Spinal cord (tissue), 10 donors: Measurements from ENCODE around the gene MRAP. TPM values are rescaled to one million over a fixed set of nuclear protein-coding genes. Genes with fewer than 3 reads are reported as not detected.
"Not testable (repeated sequence)": the region's sequence is repeated elsewhere in the genome, so short reads cannot be mapped to it uniquely, and the experiment has no call there.

Experiments
- DNase-seq, 6 donors: peaks; one replicate each; pipeline versions ENCODE4 v3.0.0 to v3.0.0-alpha.2; 2013 to 2015; ENCODE audit warnings: low spot score in 6 of 6, low read depth in 4 of 6
- H3K27ac ChIP-seq: one replicate; pipeline ENCODE4 v1.5.1; 2013; ENCODE audit warnings: low read depth, low read length, control low read depth
- H3K27me3 ChIP-seq: one replicate; pipeline ENCODE4 v1.6.1; 2013; ENCODE audit warnings: low read length; ENCODE audit not compliant: control insufficient read depth, insufficient read depth
- H3K36me3 ChIP-seq: one replicate; pipeline ENCODE4 v1.6.1; 2013; ENCODE audit warnings: low read length; ENCODE audit not compliant: control insufficient read depth, insufficient read depth
- H3K4me1 ChIP-seq: one replicate; pipeline ENCODE4 v1.6.1; 2013; ENCODE audit warnings: low read length; ENCODE audit not compliant: control insufficient read depth, insufficient read depth
- H3K4me3 ChIP-seq: one replicate; pipeline ENCODE4 v1.5.1; 2013; ENCODE audit warnings: low read depth, low read length, control low read depth
- H3K9me3 ChIP-seq: one replicate; pipeline ENCODE4 v1.6.1; 2013; ENCODE audit warnings: low read length; ENCODE audit not compliant: control insufficient read depth, insufficient read depth
- WGBS: methylation state at CpG from one replicate; pipeline ENCODE4 v1.1.5; 2013; ENCODE audit warnings: missing lambda C conversion rate; ENCODE audit not compliant: insufficient coverage; 5-methylcytosine and 5-hydroxymethylcytosine counted together
- long read RNA-seq, 4 donors: transcript quantifications; one replicate each; lab custom pipeline, GENCODE V29; 2026
- polyA plus RNA-seq, 2 donors: library from polyadenylated mRNA; unstranded; fragments of 120-200 nt; gene quantifications; one replicate each; pipeline ENCODE4 v1.2.1, GENCODE V29; 2013; ENCODE audit not compliant: insufficient read length in 2 of 2
- total RNA-seq, 2 donors: library from RNA; depleted of rRNA in 1 of 2; stranded (reverse); fragments of 120-200 nt in 1 of 2; fragments of >200 nt in 1 of 2; gene quantifications; one replicate each; pipeline versions ENCODE4 v1.2.3 to v1.2.4, GENCODE V29; 2013 to 2014
- donor health status: healthy.

MRAP gene
- 1 to 10 TPM in 1 of 2 donors, not detected in 1; 1.4 TPM for total RNA-seq
- polyA plus RNA-seq, result 1 to 10 TPM in 1 of 2 donors, not detected in 1; 2.3 TPM
- long read RNA-seq, donor 1, partial matches to known transcripts, result 0 of 2 reads
- long read RNA-seq, donor 1, other reads (novel, unspliced or antisense), result 0 of 2 reads
- long read RNA-seq, donor 2, result 0 reads
- long read RNA-seq, donor 3, partial matches to known transcripts, result 0 of 19 reads
- long read RNA-seq, donor 3, other reads (novel, unspliced or antisense), result 19 of 19 reads
- long read RNA-seq, donor 4, result 0 reads

- DNase-seq, result no peak
- no peak within 1 kb of the TSS for H3K27ac ChIP-seq
- peaks cover 9% of the 10 kb centered on the region for H3K36me3 ChIP-seq
- no peaks in the 10 kb centered on the region for H3K4me1 ChIP-seq
- H3K9me3 ChIP-seq, result no peaks in the 10 kb centered on the region
- H3K27me3 ChIP-seq, result no peaks in the 10 kb centered on the region
- H3K4me3 ChIP-seq, result no peak within 1 kb of the TSS
- WGBS, result 80% methylated on average over 12 of the region's 14 CpGs
These were observed at the start of gene MRAP for GRCh38 chr21:32298658-32299081. TSS of gene MRAP (plus strand) at chr21:32298855. CDS start at chr21:32298972, 117 bp downstream.

GRCh38 chr21:32249511-32250280, 49.0 kb upstream of the MRAP start:
- WGBS, result 76% methylated on average over 4 of the region's 15 CpGs
- Histone ChIP-seq H3K9me3 (no peaks in the 10 kb centered on the region), H3K4me1 (peaks cover 5% of the 10 kb centered on the region), H3K36me3 (no peaks in the 10 kb centered on the region), H3K4me3 (no peak overlapping the region), H3K27me3 (peaks cover 3% of the 10 kb centered on the region), H3K27ac (peak overlapping the region; percentile 12)
- DNase-seq, result no peak

GRCh38 chr21:32252136-32252535, 46.5 kb upstream of the MRAP start:
- Histone ChIP-seq H3K27me3 (peaks cover 3% of the 10 kb centered on the region), H3K27ac (no peak overlapping the region), H3K9me3 (no peaks in the 10 kb centered on the region), H3K36me3 (no peaks in the 10 kb centered on the region), H3K4me1 (peaks cover 16% of the 10 kb centered on the region), H3K4me3 (no peak overlapping the region)
- DNase-seq, result no peak

- Histone ChIP-seq H3K27me3 (peaks cover 3% of the 10 kb centered on the region), H3K4me3 (no peak overlapping the region), H3K9me3 (no peaks in the 10 kb centered on the region), H3K36me3 (no peaks in the 10 kb centered on the region), H3K27ac (no peak overlapping the region), H3K4me1 (peaks cover 20% of the 10 kb centered on the region)
- no peak for DNase-seq
- 88% methylated on average over 4 of the region's 7 CpGs for WGBS
These were observed 45.4 kb upstream of the MRAP start for GRCh38 chr21:32253215-32253641.

GRCh38 chr21:32256251-32256650, 42.4 kb upstream of the MRAP start:
- Histone ChIP-seq H3K4me3 (no peak overlapping the region), H3K36me3 (no peaks in the 10 kb centered on the region), H3K4me1 (peaks cover 16% of the 10 kb centered on the region), H3K27ac (peak overlapping the region; percentile 65), H3K9me3 (no peaks in the 10 kb centered on the region), H3K27me3 (no peaks in the 10 kb centered on the region)
- WGBS, result 17% methylated on average over 5 of the region's 12 CpGs
- DNase-seq, result peak in 2 of 6 donors; percentile 34 to 63

GRCh38 chr21:32256873-32257620, 41.6 kb upstream of the MRAP start:
- H3K36me3 ChIP-seq, result no peaks in the 10 kb centered on the region
- peak; percentile 82 to 96 (median 86) for DNase-seq
- no peaks in the 10 kb centered on the region for H3K27me3 ChIP-seq
- H3K9me3 ChIP-seq, result no peaks in the 10 kb centered on the region
- H3K4me3 ChIP-seq, result no peak overlapping the region
- H3K4me1 ChIP-seq, result peaks cover 16% of the 10 kb centered on the region
- WGBS, result 19% methylated on average over 6 of the region's 9 CpGs
- H3K27ac ChIP-seq, result peak overlapping the region; percentile 65

GRCh38 chr21:32257962-32258785, 40.5 kb upstream of the MRAP start:
- peak; percentile 68 to 96 (median 82) for DNase-seq
- H3K27ac ChIP-seq, result no peak overlapping the region
- peaks cover 16% of the 10 kb centered on the region for H3K4me1 ChIP-seq
- H3K4me3 ChIP-seq, result no peak overlapping the region
- 47% methylated on average over 14 of the region's 16 CpGs for WGBS
- no peaks in the 10 kb centered on the region for H3K36me3 ChIP-seq
- no peaks in the 10 kb centered on the region for H3K9me3 ChIP-seq
- no peaks in the 10 kb centered on the region for H3K27me3 ChIP-seq

GRCh38 chr21:32258786-32259048, 39.9 kb upstream of the MRAP start:
- H3K27me3 ChIP-seq, H3K9me3 ChIP-seq, DNase-seq, H3K4me3 ChIP-seq, H3K27ac ChIP-seq, H3K36me3 ChIP-seq: not testable (repeated sequence)
- 100% methylated on average over 3 of the region's 5 CpGs for WGBS
- peaks cover 16% of the 10 kb centered on the region for H3K4me1 ChIP-seq

GRCh38 chr21:32260130-32260529, 38.5 kb upstream of the MRAP start:
- no peak overlapping the region for H3K27ac ChIP-seq
- no peaks in the 10 kb centered on the region for H3K9me3 ChIP-seq
- H3K27me3 ChIP-seq, result no peaks in the 10 kb centered on the region
- peaks cover 16% of the 10 kb centered on the region for H3K4me1 ChIP-seq
- H3K4me3 ChIP-seq, result no peak overlapping the region
- H3K36me3 ChIP-seq, result no peaks in the 10 kb centered on the region
- 97% methylated on average over 2 of the region's 2 CpGs for WGBS
- DNase-seq, result no peak
